HG03571 (cell line): ENCODE measurements around the gene SDS.

Source experiments
- ATAC-seq: cut with Tn5 transposase; IDR thresholded peaks from one replicate; pipeline ENCODE4 v1.9.1; 2021; ENCODE audit not compliant: unreplicated experiment

SDS gene

DNA sequence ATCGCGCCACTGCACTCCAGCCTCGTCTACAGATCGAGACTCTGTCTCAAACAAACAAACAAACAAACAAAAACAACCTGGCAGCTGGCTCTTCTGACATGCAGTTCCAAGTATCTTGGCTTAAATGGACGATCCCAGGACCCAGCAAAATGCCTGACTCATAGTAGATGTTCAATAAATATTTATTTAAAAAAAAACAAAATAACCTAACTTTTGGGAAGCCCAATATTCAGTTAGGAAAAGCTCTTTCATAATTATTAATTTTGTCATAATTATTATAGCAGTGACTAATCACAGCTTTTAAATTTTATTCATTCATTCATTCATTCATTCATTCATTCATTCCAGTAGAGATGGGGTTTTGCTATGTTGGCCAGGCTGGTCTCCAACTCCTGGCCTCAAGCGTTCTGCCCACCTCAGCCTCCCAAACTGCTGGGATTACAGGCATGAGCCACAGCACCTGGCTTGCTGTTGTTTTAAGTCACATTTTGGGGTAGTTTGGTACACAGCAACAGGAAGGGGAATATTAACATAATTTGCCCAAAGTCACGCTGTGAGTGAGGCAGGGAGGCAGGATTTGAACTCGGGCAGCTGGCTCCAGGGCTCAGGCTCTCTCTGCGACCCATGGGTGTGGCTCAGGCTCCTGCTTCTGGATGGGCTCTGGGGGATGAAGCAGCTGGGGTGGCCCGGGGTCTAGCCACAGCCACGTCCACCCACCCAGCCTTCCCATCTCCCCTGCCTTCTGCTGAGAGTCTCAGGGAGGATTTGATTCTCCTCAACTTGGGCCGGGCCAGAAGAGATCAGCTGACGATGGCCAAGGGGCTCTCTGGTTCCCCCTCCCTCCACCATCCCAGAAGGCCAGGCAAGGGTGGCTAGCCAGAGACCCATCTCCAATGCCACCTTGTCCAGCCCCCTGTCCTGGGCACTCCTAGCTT, 2.4 kb downstream of the SDS start:
- ATAC-seq, result no peak

DNA sequence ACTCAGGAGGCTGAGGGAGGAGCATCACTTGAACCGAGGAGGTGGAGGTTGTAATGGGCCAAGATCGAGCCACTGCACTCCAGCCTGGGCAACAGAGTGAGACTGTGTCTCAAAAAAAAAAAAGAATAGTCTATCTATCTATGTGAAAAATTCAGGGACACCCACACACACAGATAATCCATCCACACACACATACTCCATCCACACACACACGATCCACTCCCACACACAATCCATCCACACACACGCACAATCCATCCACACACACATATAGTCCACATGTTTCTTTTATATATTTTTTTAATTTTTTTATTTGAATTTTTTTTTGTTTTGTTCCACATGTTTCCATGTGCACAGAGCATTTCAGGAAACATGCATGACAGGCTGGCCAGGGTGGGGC, 3.3 kb downstream of the SDS start:
- ATAC-seq, result no peak

DNA sequence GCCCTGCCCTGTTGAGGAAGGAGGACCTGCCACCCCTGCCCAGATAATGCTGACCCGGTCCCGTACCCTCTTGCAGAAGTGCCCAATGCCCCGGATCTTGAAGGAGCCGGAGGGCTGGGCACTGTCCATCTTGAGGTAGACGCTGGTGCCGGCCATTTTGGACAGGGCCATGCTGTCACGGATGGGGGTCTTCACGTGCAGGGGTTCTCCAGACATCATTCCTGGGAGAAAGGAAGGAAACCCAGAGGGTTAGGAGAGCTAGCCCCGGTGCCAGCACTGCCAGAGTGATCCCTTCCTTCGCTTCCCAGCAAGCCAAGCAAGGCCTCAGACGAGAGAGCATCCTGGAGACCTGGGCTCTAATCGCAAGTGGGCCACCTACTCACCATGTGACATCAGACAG, 4.2 kb downstream of the SDS start:
- no peak for ATAC-seq

DNA sequence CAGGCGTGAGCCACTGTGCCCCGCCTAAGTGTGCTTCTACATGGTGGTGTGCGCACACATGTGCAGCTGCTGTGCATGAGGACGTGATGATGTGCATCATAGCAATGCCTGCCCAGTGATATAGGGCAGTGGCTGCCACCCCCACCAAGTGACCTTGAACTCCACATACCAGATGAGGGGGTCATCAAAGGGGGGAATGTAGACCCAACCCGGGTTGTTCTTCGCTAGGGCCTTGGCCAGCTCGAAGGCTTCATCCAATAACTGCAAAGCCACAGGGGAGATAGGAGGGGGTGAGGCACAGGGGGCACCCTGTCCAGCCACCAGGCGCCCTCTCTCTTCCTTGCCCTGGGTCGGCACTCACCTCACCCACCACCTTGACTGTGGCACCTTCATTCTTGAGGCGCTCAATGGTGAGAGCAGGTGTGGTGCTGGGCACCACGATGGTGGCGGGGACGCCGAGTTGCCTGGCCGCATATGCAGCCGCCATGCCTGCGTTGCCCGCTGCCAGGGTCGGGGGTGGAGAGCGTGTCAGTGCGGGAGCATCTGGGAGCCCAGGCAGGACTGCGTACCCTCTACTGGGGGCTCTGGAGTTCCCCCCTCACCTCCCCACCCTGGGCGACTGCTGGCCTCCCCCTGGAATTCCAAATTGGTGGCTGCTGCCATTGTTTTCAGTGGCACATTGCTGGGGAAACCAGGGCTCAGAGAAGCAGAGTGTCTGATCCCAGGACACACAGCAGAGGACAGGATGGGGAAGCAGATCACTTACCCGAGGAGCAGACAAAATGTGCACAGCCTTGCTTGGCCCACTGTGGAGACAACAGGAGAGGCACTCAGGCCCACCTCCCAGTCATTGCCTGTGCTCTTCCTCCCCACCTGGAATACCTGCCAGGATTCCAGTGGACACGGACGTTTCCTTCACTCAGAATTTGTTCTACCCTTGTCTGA, 5.1 kb downstream of the SDS start:
- no peak for ATAC-seq

DNA sequence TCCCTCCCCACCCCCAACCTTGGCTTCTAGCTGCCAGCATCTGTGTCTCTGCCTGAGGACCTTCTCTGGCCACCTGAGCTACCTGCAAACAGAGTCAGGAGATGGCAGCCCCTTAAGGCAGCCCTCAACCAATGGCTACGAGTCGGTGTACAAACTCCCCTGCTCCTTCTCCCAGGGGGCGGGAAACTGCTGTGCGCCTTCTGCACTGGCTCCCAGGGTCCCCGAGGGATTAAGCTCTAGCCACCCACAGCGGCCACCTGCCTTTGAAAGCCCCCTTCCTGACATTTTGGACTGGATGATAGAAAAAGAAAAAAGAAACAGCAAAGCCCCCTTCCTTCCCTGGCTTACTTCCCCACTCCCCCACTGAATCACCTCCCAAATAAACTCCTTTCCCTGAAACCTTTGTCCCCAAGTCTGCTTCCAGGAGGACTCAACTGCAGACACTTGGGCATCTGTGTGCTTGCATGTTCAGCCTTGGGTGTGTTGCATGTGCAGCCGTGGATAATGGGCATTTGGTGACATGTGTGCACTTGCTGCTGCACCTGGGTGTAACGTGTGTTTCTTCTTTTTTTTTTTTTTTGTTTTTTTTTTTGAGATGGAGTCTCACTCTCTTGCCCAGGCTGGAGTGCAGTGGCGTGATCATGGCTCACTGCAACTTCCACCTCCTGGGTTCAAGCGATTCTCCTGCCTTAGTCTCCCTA, 6.0 kb downstream of the SDS start:
- no peak for ATAC-seq

DNA sequence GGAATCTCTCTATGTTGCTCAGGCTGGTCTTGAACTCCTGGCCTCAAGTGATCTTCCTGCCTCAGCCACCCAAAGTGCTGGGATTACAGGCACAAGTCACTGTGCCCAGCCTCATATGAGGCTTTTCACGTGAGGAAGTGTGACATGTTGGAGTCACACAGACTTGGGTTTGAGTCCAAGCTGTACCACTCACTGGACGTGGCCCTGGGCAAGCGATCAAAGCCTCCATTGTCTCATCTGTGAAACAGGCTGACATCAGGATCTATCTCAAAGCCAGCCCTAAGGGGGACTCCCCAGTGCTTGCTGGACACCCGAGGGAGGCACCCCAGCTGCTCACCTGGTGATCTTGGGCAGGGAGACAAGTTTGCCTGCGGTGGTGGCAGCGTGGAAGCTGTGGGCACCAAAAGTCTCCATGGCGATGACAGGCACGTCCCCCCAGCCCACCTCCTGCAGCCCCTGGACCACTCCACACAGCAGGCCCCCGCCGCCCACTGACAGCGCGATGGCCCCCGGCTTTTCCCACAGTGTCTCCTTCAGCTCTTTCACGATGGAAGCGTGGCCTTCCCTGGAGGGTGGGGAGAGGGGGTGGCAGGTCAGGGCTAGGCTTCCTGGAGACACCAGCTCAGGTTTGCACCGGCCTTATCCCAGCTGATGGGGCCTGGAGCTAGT, 6.7 kb downstream of the SDS start:
- no peak for ATAC-seq

DNA sequence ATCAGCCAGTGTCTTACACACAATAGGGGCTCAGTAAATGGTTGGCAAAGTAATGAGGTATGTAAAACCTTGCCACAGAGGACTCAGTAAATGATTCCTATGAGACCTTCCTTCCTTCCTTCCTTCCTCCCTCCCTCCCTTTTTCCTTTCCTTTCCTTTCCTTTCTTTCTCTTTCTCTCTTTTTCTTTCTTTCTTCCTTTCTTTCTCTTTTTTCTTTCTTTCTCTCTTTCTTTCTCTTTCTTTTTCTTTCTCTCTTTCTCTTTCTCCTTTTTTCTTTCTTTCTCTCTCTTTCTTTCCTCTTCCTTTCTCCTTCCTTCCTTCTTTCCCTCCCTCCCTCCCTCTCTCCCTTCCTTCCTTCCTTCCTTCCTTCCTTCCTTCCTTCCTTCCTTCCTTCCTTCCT, 7.5 kb downstream of the SDS start:
- no peak for ATAC-seq

DNA sequence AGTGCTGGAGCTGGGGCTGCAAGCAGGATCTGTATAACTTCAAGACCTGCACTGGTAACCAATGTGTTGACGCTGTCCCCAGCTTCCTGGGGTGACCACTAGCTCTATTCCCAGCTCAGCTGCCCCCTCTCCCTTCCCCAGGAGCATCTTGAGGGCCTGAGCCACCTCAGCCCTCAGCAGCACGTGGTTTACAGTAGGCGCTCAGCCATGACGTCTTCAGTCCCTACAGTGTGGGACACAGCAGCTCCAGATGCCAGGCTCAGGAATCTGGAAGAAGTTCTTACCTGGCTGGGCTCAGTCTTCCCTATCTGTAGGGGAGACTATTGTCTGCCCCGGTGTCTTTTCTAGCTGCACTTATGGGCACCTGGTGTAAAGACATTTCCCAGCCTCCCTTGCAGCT, 8.6 kb downstream of the SDS start:
- no peak for ATAC-seq

DNA sequence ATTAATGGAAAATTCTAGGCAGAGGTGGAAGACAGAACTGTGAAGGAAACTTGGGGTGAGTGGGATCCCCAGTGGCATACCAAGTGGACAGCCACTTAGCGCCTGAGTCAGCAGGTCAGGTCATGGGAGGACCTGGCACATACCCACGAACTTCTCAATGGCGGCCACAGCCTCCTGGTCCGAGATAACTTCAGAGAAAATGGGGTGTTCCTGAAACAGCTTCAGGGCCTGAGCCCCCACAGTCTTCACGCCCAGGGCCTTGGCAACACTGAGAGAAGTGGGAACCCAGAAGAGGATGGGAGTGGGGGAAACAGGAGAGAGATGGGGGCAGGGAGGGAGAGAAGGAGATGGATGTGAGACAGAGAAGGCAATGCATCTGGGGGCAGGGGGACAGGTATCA, 9.9 kb downstream of the SDS start:
- ATAC-seq, result no peak

DNA sequence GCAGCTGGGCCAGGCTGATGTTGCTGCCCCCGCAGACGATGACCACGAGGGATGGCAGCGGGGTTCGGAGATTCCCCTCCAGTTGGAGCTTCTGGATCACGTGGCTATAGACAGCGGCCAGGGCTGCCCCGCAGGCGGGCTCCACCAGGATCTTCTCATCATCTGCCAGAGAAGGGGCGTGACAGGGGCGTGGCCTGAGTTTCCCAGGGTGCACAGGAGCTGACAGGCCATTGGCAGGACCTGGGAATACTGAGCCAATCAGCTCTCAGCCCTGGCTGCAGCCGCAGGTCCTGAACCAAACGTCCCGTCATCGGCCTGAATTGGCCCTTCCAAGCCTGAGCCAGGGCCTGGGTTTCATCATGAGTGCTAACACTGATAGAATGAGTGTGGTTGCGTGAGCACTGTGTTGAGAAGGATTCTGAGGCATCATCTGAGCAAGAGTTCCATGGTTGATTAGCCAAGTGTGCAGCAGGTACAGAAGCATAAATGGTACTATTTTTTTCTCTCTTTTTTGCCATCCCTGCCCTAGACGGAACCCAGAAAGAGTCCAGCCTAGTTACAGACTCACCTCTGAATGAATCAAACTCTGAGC, 10.6 kb downstream of the SDS start:
- no peak for ATAC-seq

DNA sequence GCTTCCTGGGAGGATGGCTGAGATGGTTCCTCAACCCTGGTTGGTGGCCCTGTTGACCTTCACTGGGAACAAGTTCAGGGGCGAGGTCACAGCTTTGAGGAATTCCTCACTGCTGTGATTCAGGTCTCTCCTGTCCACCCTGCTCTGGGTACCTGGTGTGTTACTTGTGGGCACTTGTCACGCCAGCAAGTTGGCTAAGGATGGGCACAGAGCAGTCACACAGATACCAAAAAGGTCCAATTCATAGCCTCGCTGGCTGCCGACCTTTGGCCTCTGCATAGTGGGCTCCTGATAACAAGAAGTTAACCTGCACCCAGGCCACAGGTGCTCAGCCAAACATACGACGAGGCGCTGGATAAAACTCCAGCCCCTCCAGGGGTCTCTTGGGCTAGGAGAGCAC, 11.2 kb downstream of the SDS start:
- ATAC-seq, result no peak

DNA sequence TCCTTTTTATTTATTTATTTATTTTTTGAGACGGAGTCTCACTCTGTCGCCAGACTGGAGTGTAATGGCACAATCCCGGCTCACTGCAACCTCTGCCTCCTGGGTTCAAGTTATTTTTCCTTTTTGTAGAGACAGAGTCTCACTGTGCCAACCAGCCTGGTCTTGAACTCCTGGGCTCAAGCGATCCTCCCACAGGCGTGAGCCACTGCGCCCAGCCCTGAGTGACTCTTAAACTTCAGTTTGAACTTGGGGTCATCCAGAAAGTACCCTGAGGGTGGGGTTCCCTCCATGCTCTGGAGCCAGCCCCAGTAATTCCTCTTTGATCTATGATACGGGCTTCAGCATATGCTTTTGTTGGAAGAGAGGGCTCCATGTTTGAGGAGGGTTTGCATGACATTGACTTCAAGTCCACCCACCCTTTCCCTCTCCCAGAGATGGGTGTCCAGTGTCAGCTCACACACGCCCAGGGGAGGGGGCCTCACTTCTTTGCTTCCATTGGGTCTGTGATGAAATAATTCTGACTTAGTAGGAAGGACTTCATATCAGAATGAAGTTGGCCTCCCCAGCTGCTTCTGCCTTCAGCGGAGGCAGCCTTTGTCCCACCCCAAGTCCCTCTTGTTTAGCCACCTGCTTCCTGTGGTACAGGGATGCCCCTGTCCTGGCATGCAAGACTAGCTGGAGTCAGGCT, 11.9 kb downstream of the SDS start:
- ATAC-seq, result no peak

DNA sequence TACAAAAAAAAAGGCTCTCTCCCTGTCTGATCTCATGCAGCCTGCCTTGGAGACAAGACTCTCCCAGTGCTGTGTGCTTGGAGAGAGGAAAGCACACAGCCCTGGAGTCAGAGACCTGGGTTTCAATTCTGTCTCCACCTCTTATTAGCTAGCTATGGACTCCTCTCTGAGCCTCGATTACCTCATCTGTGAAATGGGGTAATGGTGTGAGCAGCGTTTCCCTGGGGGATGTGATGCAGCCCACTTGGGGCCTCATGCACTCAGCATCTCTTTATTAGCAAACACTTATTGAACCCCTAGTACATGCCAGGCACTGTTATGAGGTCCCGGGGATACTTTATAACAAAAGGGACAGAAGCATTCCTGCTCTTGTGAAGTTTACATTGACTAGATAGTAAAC, 12.5 kb downstream of the SDS start:
- no peak for ATAC-seq

DNA sequence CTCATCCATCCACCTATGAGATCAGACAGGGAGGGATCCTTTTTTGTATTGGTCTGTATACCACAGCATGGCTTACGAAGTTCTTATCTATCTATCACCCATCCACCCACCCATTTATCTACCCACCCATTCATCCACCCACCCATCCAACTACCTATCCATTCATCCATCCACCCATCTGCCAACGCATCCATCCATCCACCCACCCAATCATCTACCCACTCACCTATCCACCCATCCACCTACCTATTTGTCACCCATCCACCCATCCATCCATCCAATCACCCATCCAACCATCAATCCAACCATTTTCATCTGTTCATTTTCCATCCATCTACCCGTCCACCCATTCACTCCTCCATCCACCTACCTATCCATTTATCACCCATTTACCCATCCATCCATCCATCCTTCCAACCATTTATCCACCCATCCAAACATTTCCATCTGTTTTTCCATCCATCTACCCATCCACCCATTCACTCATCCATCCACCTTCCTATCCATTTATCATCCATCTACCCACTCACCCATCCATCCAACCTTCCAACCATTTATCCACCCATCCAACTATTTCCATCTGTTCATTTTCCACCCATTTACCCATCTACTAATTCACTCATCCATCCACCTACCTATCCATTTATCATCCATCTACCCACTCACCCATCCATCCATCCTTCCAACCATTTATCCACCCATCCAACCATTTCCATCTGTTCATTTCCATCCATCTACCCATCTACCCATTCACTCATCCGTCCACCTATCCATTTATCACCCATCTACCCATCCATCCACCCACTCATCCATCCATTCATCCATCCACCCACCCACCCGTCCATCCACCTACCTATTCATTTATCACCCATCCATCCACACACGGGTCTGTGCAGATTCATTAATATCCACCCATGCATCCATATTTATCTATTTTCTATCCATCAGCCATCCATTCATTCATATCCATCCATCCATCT, 13.3 kb downstream of the SDS start:
- no peak for ATAC-seq

DNA sequence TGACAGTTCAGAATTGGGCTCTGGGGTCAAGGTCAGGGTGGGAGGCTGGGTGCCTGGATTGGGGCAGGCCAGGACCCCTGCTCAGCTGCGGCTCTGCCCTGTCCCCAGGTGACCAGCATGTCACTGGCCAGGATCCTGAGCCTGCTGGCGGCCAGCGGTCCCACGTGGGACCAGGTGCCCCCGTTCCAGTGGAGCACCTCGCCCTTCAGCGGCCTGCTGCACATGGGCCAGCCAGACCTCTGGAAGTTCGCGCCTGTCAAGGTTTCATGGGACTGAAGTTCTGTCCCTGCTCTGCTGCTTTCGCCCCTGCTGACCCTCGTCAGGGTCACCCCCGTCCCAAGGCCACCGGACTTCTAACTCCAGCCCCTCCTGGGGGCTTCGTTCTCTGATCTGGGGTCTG, 15.3 kb downstream of the SDS start:
- ATAC-seq, result no peak

DNA sequence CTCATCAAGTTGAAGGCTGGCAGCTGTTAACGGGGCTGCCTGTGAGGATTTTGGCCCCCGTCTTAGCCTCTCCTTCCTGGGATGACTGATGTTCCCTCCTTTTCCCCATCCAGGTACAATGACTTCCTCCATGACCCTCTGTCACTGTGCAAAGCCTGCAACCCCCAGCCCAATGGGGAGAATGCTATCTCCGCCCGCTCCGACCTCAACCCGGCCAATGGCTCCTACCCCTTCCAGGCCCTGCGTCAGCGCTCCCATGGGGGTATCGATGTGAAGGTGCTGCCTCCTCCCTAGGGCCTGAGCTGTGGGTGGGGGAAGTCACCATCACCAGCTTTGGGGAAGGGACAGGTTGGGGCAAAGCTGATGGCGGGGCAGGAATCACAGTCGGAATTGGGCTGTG, 16.1 kb downstream of the SDS start:
- ATAC-seq, result no peak

DNA sequence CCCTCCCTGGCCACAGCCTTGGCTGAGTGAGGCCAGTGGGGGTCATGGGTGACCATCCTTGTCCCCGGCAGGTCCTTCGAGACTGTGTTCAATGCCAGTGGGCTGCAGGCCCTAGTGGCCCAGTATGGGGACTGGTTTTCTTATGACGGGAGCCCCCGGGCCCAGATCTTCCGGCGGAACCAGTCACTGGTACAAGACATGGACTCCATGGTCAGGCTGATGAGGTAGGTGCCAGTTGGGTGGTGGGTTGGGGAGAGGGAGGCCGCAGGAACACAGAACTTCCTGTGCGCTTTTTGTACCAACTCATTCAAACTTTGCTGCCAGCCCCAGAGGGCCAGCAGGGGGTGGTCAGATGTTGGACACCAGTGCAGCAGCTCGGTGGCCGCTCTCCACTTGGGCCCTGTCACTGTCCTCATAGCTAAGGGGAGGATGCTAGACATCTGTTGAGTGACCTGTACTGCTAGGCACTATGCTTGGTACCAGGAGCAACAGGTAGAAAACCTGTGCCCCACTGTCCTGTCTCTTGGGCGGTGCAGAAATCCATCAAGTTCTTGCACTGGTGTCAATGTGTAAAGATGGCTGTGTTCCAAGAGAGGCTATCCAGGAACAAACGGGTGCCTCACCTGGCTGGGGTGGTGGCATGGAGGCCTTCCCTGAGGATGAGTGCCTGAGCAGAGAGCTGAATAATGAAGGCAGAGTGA, 16.7 kb downstream of the SDS start:
- no peak for ATAC-seq

DNA sequence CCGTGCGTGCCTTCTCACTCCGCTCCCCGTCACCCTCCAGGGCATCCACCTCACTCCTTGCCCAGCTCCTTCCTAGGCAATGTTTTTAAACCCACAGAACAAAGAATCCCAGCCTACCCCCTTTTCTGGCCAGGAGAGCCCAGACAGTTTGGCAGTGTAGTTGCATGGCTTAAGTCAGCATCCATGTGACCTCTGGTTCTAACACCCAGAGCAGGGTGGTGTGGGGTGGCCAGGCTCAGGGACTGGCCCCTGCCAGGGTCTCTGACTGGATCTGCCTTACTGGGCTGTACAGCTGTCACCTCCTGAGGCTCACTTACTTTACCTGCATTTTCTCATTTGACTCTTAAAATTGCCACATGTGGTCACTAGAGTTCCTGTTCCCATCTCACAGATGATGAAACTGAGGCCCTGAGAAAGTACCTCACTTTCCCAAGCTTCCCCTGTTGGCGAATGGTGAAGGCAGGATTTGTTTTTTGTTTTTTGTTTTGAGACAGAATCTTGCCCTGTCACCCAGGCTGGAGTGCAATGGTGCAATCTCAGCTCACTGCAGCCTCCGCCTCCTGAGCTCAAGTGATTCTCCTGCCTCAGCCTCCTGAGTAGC, 18.3 kb downstream of the SDS start:
- ATAC-seq, result no peak
